Germinal center (tissue), 1 donor: ENCODE measurements around the gene COQ5.

ENCODE experiments used
- DNase-seq: peaks from one replicate; pipeline ENCODE4 v3.0.0; 2012; ENCODE audit warnings: mixed read lengths, low spot score

COQ5 gene

DNA sequence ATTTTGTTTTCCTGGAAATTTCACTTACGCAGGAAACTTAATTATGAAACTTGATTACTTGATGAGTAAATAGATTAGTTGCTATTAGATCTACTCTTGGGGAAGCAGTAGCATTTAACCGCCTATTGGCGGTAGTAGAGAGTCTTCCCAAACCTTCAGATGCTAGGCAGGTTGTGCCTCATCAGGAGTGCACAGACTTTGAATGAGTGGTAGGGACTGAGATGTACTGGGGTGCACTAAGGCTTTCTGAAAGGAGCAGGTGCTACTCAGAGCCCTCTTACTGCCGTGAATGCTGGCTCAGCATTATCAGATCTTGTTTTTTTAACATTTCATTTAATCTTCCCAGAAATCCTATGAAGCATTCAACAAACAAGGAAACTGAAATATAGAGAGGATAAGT, 75.0 kb downstream of the COQ5 start:
- peak; percentile 69 for DNase-seq
